Gastrocnemius medialis (tissue), 4 donors: ENCODE data around the gene OLFML3. TPM values are rescaled to one million over a fixed set of nuclear protein-coding genes. Genes with fewer than 3 reads are reported as not detected.

Experiments used
- ATAC-seq, 2 donors: fragments of 150-250 bp; one replicate each; pipeline ENCODE4 v1.9.1; 2016
- DNase-seq, 2 donors: peaks; one replicate each; pipeline ENCODE4 v3.0.0-alpha.2; 2019
- H3K27ac ChIP-seq, 4 donors: fragments of 200-600 bp; sonication (generic); 1 replicate in 1 of 4; 2 replicates in 3 of 4; pipeline ENCODE4 v1.5.1; 2016 to 2018; ENCODE audit warnings: mild to moderate bottlenecking in 2 of 4, moderate library complexity in 1 of 4
- H3K27me3 ChIP-seq, 3 donors: fragments of 200-600 bp; sonication (generic) in 2 of 3; 1 replicate in 1 of 3; 2 replicates in 2 of 3; pipeline versions ENCODE4 v1.5.1 to v1.6.0; 2016 to 2019; ENCODE audit warnings: mild to moderate bottlenecking in 1 of 3, moderate library complexity in 1 of 3
- H3K36me3 ChIP-seq, 2 donors: fragments of 200-600 bp; sonication (generic) in 1 of 2; one replicate each; pipeline ENCODE4 v1.5.1; 2017 to 2018
- H3K4me1 ChIP-seq, 2 donors: fragments of 200-600 bp; sonication (generic) in 1 of 2; one replicate each; pipeline ENCODE4 v1.5.1; 2016 to 2017; ENCODE audit warnings: mild to moderate bottlenecking in 2 of 2
- H3K4me3 ChIP-seq, 4 donors: fragments of 200-600 bp; sonication (generic) in 3 of 4; 1 replicate in 1 of 4; 2 replicates in 3 of 4; pipeline ENCODE4 v1.5.1; 2016 to 2019; ENCODE audit warnings: mild to moderate bottlenecking in 2 of 4
- H3K9me3 ChIP-seq, 3 donors: fragments of 200-600 bp; sonication (generic) in 2 of 3; 1 replicate in 1 of 3; 2 replicates in 2 of 3; pipeline ENCODE4 v1.5.1; 2016 to 2019
- CTCF ChIP-seq, 5 experiments: fragments of 450-650 bp in 3 of 5; fragments of 200-600 bp in 2 of 5; sonication (generic) in 2 of 5; IDR thresholded peaks in 4 of 5; conservative IDR thresholded peaks in 1 of 5; 1 replicate in 4 of 5; 2 replicates in 1 of 5; pipeline ENCODE4 v1.5.1; 2016 to 2019; ENCODE audit warnings: antibody characterized with exemption in 5 of 5, mild to moderate bottlenecking in 3 of 5, moderate library complexity in 3 of 5
- POLR2A ChIP-seq, 2 donors: fragments of 450-650 bp; IDR thresholded peaks; one replicate each; pipeline ENCODE4 v1.6.1; 2017; ENCODE audit warnings: antibody characterized with exemption in 2 of 2, mild to moderate bottlenecking in 2 of 2, moderate library complexity in 2 of 2
- in situ Hi-C, 4 donors: fragments of 200-750 bp; cut with MboI; loops; one replicate each; pipeline versions ENCODE4 v1.15.0 to v1.8.0; 2017; ENCODE audit warnings: low sequenced_read_pairs in 4 of 4
- intact Hi-C: fragments of 100-400 bp; cut with DNase I; formaldehyde crosslinking; loops from one replicate; pipeline ENCODE4 v1.15.1; 2023; ENCODE audit warnings: low total_unique reads
- total RNA-seq, 4 donors: library from RNA; depleted of rRNA; stranded (reverse); fragments of >200 nt; gene quantifications; one replicate each; pipeline versions ENCODE4 v1.1.0 to v1.2.3, GENCODE V29; 2016

The OLFML3 gene
- total RNA-seq, 4 donors from 2014 or later, result 5.9 to 17.1 (median 14.0) TPM

- in situ Hi-C loops (no loop called here), intact Hi-C loops (no loop called here)
- H3K36me3 ChIP-seq, result peaks cover 0 to 24% of the 10 kb centered on the region in 2 donors
- no peak overlapping the region for H3K4me3 ChIP-seq
- no peaks in the 10 kb centered on the region for H3K9me3 ChIP-seq
- DNase-seq, result no peak
- ATAC-seq, result no peak
- peaks cover 39 to 45% of the 10 kb centered on the region in 2 donors for H3K4me1 ChIP-seq
- H3K27ac ChIP-seq, result peak overlapping the region; percentile 12 to 69 (median 48)
- TF ChIP-seq CTCF (IDR thresholded peaks at IDR 0.05 in 4 of 5, conservative IDR thresholded peaks at IDR 0.05 in 1 of 5) (no peak), POLR2A (IDR thresholded peaks at IDR 0.05) (no peak)
- no peaks in the 10 kb centered on the region for H3K27me3 ChIP-seq
These were observed 36.7 kb upstream of the OLFML3 start for GRCh38 chr1:113942527-113942926.

- no peaks in the 10 kb centered on the region for H3K27me3 ChIP-seq
- DNase-seq, result no peak
- H3K27ac ChIP-seq, result peak overlapping the region; percentile 12 to 69 (median 44)
- in situ Hi-C loops, result no loop called here
- H3K4me1 ChIP-seq, result peaks cover 37 to 46% of the 10 kb centered on the region in 2 donors
- peak in 1 of 2 donors; percentile 39 for ATAC-seq
- H3K9me3 ChIP-seq, result no peaks in the 10 kb centered on the region
- H3K36me3 ChIP-seq, result peaks cover 0 to 24% of the 10 kb centered on the region in 2 donors
- intact Hi-C loops, result no loop called here
- no peak overlapping the region for H3K4me3 ChIP-seq
- no peak for TF ChIP-seq CTCF (IDR thresholded peaks at IDR 0.05 in 4 of 5, conservative IDR thresholded peaks at IDR 0.05 in 1 of 5)
- no peak for TF ChIP-seq POLR2A (IDR thresholded peaks at IDR 0.05)
These were observed 36.1 kb upstream of the OLFML3 start for GRCh38 chr1:113943028-113943811.

GRCh38 chr1:113945329-113945728 lies 33.9 kb upstream of the OLFML3 start:
- no peak for ATAC-seq
- H3K27ac ChIP-seq, result no peak overlapping the region
- H3K27me3 ChIP-seq, result no peaks in the 10 kb centered on the region
- no peak for DNase-seq
- H3K36me3 ChIP-seq, result peaks cover 0 to 24% of the 10 kb centered on the region in 2 donors
- no peak overlapping the region for H3K4me3 ChIP-seq
- intact Hi-C loops, result no loop called here
- H3K9me3 ChIP-seq, result no peaks in the 10 kb centered on the region
- TF ChIP-seq CTCF (IDR thresholded peaks at IDR 0.05 in 4 of 5, conservative IDR thresholded peaks at IDR 0.05 in 1 of 5), result no peak
- TF ChIP-seq POLR2A (IDR thresholded peaks at IDR 0.05), result no peak
- peaks cover 26 to 35% of the 10 kb centered on the region in 2 donors for H3K4me1 ChIP-seq
- in situ Hi-C loops, result no loop called here

- Histone ChIP-seq H3K36me3 (peaks cover 0 to 19% of the 10 kb centered on the region in 2 donors), H3K4me1 (peaks cover 18 to 28% of the 10 kb centered on the region in 2 donors), H3K27me3 (no peaks in the 10 kb centered on the region), H3K27ac (no peak overlapping the region), H3K4me3 (no peak overlapping the region), H3K9me3 (no peaks in the 10 kb centered on the region)
- DNase-seq (no peak), ATAC-seq (no peak)
- in situ Hi-C loops (no loop called here), intact Hi-C loops (loop anchor here (2.0 kb wide), 1 partner anchor 41 kb away; the partner anchor contains the start of genes AP4B1 and DCLRE1B)
- TF ChIP-seq POLR2A (IDR thresholded peaks at IDR 0.05) (no peak), CTCF (IDR thresholded peaks at IDR 0.05 in 4 of 5, conservative IDR thresholded peaks at IDR 0.05 in 1 of 5) (no peak)
These were observed 33.2 kb upstream of the OLFML3 start for GRCh38 chr1:113946112-113946511.
